ENCODE measurements around the gene IGFL2. TPM values are rescaled to one million over a fixed set of nuclear protein-coding genes. Genes with fewer than 3 reads are reported as not detected.
"Not testable (repeated sequence)": the region's sequence is repeated elsewhere in the genome, so short reads cannot be mapped to it uniquely, and the experiment has no call there.

IGFL2 gene
- total and polyA plus RNA-seq, 2 experiments from 2014 or later = not detected

DNA sequence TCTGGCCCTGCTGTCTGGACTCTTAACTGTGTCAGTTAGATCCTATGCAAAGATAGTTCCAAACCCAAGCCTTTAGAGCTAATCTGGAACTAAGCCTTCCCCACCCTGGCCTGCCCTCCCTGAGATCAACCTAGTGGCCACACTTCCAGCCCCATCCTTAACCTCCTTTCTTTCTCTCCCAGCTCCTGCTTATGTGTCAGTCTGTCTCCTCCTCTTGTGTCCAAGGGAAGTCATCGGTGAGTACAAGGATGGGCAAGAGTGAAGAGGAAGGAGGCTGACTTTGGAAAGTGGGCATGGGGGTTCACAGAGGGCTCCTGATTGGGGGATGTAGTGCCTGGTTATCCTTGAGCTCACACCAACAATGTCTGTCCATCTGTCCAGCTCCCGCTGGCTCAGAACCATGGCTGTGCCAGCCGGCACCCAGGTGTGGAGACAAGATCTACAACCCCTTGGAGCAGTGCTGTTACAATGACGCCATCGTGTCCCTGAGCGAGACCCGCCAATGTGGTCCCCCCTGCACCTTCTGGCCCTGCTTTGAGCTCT, 12.3 kb downstream of the IGFL2 start (continued):
- TF ChIP-seq, protein P1, sequence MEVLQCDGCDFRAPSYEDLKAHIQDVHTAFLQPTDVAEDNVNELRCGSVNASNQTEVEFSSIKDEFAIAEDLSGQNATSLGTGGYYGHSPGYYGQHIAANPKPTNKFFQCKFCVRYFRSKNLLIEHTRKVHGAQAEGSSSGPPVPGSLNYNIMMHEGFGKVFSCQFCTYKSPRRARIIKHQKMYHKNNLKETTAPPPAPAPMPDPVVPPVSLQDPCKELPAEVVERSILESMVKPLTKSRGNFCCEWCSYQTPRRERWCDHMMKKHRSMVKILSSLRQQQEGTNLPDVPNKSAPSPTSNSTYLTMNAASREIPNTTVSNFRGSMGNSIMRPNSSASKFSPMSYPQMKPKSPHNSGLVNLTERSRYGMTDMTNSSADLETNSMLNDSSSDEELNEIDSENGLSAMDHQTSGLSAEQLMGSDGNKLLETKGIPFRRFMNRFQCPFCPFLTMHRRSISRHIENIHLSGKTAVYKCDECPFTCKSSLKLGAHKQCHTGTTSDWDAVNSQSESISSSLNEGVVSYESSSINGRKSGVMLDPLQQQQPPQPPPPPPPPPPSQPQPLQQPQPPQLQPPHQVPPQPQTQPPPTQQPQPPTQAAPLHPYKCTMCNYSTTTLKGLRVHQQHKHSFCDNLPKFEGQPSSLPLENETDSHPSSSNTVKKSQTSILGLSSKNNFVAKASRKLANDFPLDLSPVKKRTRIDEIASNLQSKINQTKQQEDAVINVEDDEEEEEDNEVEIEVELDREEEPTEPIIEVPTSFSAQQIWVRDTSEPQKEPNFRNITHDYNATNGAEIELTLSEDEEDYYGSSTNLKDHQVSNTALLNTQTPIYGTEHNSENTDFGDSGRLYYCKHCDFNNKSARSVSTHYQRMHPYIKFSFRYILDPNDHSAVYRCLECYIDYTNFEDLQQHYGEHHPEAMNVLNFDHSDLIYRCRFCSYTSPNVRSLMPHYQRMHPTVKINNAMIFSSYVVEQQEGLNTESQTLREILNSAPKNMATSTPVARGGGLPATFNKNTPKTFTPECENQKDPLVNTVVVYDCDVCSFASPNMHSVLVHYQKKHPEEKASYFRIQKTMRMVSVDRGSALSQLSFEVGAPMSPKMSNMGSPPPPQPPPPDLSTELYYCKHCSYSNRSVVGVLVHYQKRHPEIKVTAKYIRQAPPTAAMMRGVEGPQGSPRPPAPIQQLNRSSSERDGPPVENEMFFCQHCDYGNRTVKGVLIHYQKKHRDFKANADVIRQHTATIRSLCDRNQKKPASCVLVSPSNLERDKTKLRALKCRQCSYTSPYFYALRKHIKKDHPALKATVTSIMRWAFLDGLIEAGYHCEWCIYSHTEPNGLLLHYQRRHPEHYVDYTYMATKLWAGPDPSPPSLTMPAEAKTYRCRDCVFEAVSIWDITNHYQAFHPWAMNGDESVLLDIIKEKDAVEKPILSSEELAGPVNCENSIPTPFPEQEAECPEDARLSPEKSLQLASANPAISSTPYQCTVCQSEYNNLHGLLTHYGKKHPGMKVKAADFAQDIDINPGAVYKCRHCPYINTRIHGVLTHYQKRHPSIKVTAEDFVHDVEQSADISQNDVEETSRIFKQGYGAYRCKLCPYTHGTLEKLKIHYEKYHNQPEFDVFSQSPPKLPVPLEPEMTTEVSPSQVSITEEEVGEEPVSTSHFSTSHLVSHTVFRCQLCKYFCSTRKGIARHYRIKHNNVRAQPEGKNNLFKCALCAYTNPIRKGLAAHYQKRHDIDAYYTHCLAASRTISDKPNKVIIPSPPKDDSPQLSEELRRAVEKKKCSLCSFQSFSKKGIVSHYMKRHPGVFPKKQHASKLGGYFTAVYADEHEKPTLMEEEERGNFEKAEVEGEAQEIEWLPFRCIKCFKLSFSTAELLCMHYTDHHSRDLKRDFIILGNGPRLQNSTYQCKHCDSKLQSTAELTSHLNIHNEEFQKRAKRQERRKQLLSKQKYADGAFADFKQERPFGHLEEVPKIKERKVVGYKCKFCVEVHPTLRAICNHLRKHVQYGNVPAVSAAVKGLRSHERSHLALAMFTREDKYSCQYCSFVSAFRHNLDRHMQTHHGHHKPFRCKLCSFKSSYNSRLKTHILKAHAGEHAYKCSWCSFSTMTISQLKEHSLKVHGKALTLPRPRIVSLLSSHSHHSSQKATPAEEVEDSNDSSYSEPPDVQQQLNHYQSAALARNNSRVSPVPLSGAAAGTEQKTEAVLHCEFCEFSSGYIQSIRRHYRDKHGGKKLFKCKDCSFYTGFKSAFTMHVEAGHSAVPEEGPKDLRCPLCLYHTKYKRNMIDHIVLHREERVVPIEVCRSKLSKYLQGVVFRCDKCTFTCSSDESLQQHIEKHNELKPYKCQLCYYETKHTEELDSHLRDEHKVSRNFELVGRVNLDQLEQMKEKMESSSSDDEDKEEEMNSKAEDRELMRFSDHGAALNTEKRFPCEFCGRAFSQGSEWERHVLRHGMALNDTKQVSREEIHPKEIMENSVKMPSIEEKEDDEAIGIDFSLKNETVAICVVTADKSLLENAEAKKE (CRISPR knock-in tag; IDR thresholded peaks at IDR 0.05) = no peak

GRCh38 chr19:46161642-46162257, 13.7 kb downstream of the IGFL2 start:
- H3K9me2 ChIP-seq (ENCODE audit: insufficient read depth); H3K27me3 Mint-ChIP-seq (ENCODE audit: insufficient read depth, low read depth, poor library complexity); H3K79me2 ChIP-seq (replicated peaks; ENCODE audit: insufficient read depth): not testable (repeated sequence)

DNA sequence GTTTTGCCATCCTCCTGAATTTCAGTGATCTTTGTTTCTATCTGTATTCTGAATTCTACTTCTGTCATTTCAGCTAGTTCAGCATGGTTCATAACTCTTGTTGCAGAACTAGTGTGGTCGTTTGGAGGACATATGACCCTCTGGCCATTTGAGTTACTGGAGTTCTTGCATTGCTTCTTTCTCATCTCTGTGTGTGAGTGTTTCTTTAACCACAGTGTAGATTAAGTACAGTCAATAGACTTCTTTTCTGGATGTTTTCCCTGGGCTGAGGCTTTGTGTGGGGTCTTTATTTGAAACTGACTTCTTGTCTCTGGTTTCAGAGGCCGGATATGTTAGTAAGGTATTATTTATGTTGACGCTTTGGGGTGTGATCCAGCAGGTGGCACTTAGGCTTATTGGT, 14.7 kb downstream of the IGFL2 start:
- peaks cover 2% of the 10 kb centered on the region for H3K9me2 ChIP-seq (ENCODE audit: insufficient read depth)
- no peak overlapping the region for H2AFZ ChIP-seq
- no peak for ATAC-seq
- H3K4me1 Mint-ChIP-seq = peaks cover 6% of the 10 kb centered on the region; the same call in 2 of the 3 replicates
- no peak overlapping the region for H3K4me2 ChIP-seq
- H3K27me3 ChIP-seq (ENCODE audit: insufficient read depth) = no peaks in the 10 kb centered on the region
- no peaks in the 10 kb centered on the region for H3K36me3 Mint-ChIP-seq (ENCODE audit: low read depth)
- H3K27me3 Mint-ChIP-seq (ENCODE audit: insufficient read depth, low read depth, poor library complexity) = peaks cover 5% of the 10 kb centered on the region
- no peaks in the 10 kb centered on the region for H3K36me3 ChIP-seq (ENCODE audit: insufficient read depth)
- DNase-seq (ENCODE audit: low spot score) = no peak
- H4K20me1 ChIP-seq (replicated peaks; ENCODE audit: insufficient read depth) = no peaks in the 10 kb centered on the region
- H3K79me2 ChIP-seq (replicated peaks; ENCODE audit: insufficient read depth) = no peaks in the 10 kb centered on the region
- H3K4me1 ChIP-seq (ENCODE audit: insufficient read depth) = no peaks in the 10 kb centered on the region
- no peak overlapping the region for H3K4me3 ChIP-seq
- H3F3A ChIP-seq (replicated peaks; ENCODE audit: low read depth) = no peaks in the 10 kb centered on the region
- no peaks in the 10 kb centered on the region for H3K9me3 Mint-ChIP-seq
- no peak overlapping the region for H3K27ac ChIP-seq (ENCODE audit: low read depth)
- no peak overlapping the region for H3K4me3 Mint-ChIP-seq
- no peak overlapping the region for H3K27ac Mint-ChIP-seq
- TF ChIP-seq JUNB (IDR thresholded peaks at IDR 0.05; ENCODE audit: unreplicated experiment) = no peak
- TF ChIP-seq, protein P2, sequence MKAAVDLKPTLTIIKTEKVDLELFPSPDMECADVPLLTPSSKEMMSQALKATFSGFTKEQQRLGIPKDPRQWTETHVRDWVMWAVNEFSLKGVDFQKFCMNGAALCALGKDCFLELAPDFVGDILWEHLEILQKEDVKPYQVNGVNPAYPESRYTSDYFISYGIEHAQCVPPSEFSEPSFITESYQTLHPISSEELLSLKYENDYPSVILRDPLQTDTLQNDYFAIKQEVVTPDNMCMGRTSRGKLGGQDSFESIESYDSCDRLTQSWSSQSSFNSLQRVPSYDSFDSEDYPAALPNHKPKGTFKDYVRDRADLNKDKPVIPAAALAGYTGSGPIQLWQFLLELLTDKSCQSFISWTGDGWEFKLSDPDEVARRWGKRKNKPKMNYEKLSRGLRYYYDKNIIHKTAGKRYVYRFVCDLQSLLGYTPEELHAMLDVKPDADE (IDR thresholded peaks at IDR 0.05) = no peak
- TF ChIP-seq, protein P3, sequence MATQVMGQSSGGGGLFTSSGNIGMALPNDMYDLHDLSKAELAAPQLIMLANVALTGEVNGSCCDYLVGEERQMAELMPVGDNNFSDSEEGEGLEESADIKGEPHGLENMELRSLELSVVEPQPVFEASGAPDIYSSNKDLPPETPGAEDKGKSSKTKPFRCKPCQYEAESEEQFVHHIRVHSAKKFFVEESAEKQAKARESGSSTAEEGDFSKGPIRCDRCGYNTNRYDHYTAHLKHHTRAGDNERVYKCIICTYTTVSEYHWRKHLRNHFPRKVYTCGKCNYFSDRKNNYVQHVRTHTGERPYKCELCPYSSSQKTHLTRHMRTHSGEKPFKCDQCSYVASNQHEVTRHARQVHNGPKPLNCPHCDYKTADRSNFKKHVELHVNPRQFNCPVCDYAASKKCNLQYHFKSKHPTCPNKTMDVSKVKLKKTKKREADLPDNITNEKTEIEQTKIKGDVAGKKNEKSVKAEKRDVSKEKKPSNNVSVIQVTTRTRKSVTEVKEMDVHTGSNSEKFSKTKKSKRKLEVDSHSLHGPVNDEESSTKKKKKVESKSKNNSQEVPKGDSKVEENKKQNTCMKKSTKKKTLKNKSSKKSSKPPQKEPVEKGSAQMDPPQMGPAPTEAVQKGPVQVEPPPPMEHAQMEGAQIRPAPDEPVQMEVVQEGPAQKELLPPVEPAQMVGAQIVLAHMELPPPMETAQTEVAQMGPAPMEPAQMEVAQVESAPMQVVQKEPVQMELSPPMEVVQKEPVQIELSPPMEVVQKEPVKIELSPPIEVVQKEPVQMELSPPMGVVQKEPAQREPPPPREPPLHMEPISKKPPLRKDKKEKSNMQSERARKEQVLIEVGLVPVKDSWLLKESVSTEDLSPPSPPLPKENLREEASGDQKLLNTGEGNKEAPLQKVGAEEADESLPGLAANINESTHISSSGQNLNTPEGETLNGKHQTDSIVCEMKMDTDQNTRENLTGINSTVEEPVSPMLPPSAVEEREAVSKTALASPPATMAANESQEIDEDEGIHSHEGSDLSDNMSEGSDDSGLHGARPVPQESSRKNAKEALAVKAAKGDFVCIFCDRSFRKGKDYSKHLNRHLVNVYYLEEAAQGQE (IDR thresholded peaks at IDR 0.05; ENCODE audit: unreplicated experiment) = no peak

More at GRCh38 chr19:46161642-46162257, 13.7 kb downstream of the IGFL2 start:
- not testable (repeated sequence) for H3F3A ChIP-seq (replicated peaks; ENCODE audit: low read depth); H3K36me3 Mint-ChIP-seq (ENCODE audit: low read depth); H3K4me3 Mint-ChIP-seq; H4K20me1 ChIP-seq (replicated peaks; ENCODE audit: insufficient read depth); H3K4me1 ChIP-seq (ENCODE audit: insufficient read depth); H3K27ac Mint-ChIP-seq; H3K9me3 Mint-ChIP-seq; H3K36me3 ChIP-seq (ENCODE audit: insufficient read depth); H3K27ac ChIP-seq (ENCODE audit: low read depth); H3K4me2 ChIP-seq; H2AFZ ChIP-seq; H3K4me1 Mint-ChIP-seq; DNase-seq (ENCODE audit: low spot score); H3K27me3 ChIP-seq (ENCODE audit: insufficient read depth); H3K4me3 ChIP-seq; ATAC-seq
